ENCODE measurements around the gene TWIST2. TPM values are rescaled to one million over a fixed set of nuclear protein-coding genes. Genes with fewer than 3 reads are reported as not detected.

Gene TWIST2
- total RNA-seq, 1 experiment from 2014 or later = not detected

DNA sequence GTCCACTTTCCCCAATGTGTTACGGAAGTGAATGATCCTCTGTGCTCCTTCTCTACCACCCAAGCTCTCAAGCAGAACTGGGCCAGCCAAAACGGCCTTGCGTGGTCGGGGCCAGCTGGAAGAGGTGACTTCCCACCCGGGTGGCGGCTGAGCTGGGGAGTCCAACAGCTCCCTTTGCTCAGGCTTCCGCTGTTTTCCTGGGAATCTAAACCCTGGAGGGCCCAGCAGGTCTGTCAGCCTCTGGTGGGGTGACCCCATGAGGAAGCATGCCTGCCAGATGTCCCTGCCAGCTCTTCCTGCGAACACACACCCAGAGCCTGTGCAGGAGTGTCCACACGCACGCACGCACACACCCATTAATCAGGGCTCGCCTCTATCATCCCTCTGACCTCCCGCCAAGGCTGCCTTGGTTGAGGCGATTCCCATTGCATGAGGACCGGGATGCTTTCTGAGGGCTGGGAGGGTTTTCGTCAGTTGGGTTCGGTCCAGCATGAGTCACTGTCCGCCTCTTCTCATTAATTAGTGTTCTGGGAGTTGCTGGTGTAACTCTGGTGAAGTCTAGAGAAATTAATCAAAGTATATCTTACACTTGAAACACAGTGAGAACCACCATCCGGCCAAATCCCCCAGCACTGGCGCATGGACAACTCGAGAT, 90.6 kb downstream of the TWIST2 start:
- Histone ChIP-seq H3K27ac (ENCODE audit: low read depth, low read length, poor library complexity, severe bottlenecking) (no peak overlapping the region), H3K9me3 (ENCODE audit: low read depth, low read length, poor library complexity, severe bottlenecking) (no peaks in the 10 kb centered on the region), H3K36me3 (ENCODE audit: insufficient read depth, low read length, poor library complexity, severe bottlenecking) (no peaks in the 10 kb centered on the region), H3K4me3 (ENCODE audit: low read depth, low read length, poor library complexity, severe bottlenecking) (no peak overlapping the region), H3K4me1 (ENCODE audit: insufficient read depth, low read length, poor library complexity, severe bottlenecking) (no peaks in the 10 kb centered on the region), H3K27me3 (replicated peaks; ENCODE audit: insufficient read depth, low read depth, low read length, poor library complexity) (peaks cover 7% of the 10 kb centered on the region)
- no TSS peak for BruUV-seq (replicated peaks)
- CTCF ChIA-PET = no interaction called here
- intact Hi-C loops (cut with micrococcal nuclease; ENCODE audit: unreplicated experiment) = no loop called here
- no peak for DNase-seq (ENCODE audit: low spot score)
- POLR2A ChIA-PET (ENCODE audit: low non-redundant PET) = no interaction called here
- TF ChIP-seq EZH2 (IDR thresholded peaks at IDR 0.05; ENCODE audit: borderline replicate concordance, low read depth, low read length, poor library complexity, severe bottlenecking) = no peak
- TF ChIP-seq, protein P1, sequence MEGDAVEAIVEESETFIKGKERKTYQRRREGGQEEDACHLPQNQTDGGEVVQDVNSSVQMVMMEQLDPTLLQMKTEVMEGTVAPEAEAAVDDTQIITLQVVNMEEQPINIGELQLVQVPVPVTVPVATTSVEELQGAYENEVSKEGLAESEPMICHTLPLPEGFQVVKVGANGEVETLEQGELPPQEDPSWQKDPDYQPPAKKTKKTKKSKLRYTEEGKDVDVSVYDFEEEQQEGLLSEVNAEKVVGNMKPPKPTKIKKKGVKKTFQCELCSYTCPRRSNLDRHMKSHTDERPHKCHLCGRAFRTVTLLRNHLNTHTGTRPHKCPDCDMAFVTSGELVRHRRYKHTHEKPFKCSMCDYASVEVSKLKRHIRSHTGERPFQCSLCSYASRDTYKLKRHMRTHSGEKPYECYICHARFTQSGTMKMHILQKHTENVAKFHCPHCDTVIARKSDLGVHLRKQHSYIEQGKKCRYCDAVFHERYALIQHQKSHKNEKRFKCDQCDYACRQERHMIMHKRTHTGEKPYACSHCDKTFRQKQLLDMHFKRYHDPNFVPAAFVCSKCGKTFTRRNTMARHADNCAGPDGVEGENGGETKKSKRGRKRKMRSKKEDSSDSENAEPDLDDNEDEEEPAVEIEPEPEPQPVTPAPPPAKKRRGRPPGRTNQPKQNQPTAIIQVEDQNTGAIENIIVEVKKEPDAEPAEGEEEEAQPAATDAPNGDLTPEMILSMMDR (conservative IDR thresholded peaks at IDR 0.05; ENCODE audit: low read depth, low read length) = no peak

DNA sequence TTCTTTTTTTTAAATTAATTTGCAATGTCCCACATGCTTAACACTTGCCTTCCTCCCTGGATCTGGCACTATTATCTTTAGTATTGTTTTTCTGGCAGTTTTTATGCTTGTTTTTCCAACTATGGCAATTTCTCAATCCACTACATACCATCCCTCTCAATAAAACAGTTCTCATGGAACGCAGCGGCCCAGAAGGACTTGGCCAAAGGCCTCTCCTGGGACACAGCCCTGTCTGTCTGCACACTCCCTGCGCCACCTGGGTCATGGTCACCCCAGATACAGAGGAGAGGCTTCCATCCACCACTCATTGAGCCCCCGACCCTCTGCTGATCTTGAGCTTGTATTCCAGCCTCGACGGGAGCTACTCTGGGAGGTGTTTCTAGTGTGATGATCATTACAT, 91.2 kb downstream of the TWIST2 start:
- CTCF ChIA-PET = no interaction called here
- no peak for DNase-seq (ENCODE audit: low spot score)
- H3K9me3 ChIP-seq (ENCODE audit: low read depth, low read length, poor library complexity, severe bottlenecking) = no peaks in the 10 kb centered on the region
- POLR2A ChIA-PET (ENCODE audit: low non-redundant PET) = no interaction called here
- H3K27ac ChIP-seq (ENCODE audit: low read depth, low read length, poor library complexity, severe bottlenecking) = no peak overlapping the region
- H3K4me3 ChIP-seq (ENCODE audit: low read depth, low read length, poor library complexity, severe bottlenecking) = no peak overlapping the region
- H3K4me1 ChIP-seq (ENCODE audit: insufficient read depth, low read length, poor library complexity, severe bottlenecking) = no peaks in the 10 kb centered on the region
- no TSS peak for BruUV-seq (replicated peaks)
- TF ChIP-seq, protein P1 (conservative IDR thresholded peaks at IDR 0.05; ENCODE audit: low read depth, low read length) = no peak
- TF ChIP-seq EZH2 (IDR thresholded peaks at IDR 0.05; ENCODE audit: borderline replicate concordance, low read depth, low read length, poor library complexity, severe bottlenecking) = no peak
- intact Hi-C loops (cut with micrococcal nuclease; ENCODE audit: unreplicated experiment) = no loop called here
- no peaks in the 10 kb centered on the region for H3K36me3 ChIP-seq (ENCODE audit: insufficient read depth, low read length, poor library complexity, severe bottlenecking)
- peaks cover 5% of the 10 kb centered on the region for H3K27me3 ChIP-seq (replicated peaks; ENCODE audit: insufficient read depth, low read depth, low read length, poor library complexity)

DNA sequence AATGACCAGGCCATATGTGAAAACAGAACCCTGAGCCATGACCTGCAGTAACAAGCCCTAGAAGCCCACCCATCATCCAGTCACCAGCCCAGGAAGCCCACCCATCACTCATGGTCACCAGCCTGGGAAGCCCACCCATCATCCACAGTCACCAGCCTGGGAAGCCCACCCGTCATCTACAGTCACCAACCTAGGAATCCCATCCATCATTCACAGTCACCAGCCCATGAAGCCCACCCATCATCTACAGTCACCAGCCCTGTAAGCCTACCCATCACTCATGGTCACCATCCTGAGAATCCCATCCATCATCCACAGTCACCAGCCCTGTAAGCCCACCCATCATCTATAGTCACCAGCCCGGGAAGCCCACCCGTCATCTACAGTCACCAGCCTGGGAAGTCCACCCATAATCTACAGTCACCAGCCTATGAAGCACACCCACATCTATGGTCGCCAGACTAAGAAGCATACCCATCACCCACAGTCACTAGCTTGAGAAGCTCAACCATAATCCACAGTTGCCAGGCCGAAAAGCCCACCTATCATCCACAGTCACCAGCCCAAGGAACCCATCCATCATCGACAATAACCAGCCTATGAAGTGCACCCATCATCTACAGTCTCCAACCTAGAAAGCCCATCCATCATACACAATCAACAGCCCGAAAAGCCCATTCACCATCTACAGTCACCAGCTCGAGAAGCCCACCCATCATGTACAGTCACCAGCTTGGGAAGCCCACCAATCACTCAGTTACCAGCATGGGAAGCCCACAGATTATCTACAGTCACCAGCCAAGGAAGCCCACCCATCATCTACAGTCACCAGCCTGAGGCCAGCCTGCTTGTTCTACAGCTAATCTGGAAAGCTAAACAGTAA, 91.9 kb downstream of the TWIST2 start:
- Histone ChIP-seq H3K27me3 (replicated peaks; ENCODE audit: insufficient read depth, low read depth, low read length, poor library complexity) (peaks cover 5% of the 10 kb centered on the region), H3K4me3 (ENCODE audit: low read depth, low read length, poor library complexity, severe bottlenecking) (no peak overlapping the region), H3K27ac (ENCODE audit: low read depth, low read length, poor library complexity, severe bottlenecking) (no peak overlapping the region), H3K9me3 (ENCODE audit: low read depth, low read length, poor library complexity, severe bottlenecking) (no peaks in the 10 kb centered on the region), H3K36me3 (ENCODE audit: insufficient read depth, low read length, poor library complexity, severe bottlenecking) (no peaks in the 10 kb centered on the region), H3K4me1 (ENCODE audit: insufficient read depth, low read length, poor library complexity, severe bottlenecking) (no peaks in the 10 kb centered on the region)
- intact Hi-C loops (cut with micrococcal nuclease; ENCODE audit: unreplicated experiment) = no loop called here
- BruUV-seq (replicated peaks) = no TSS peak
- ChIA-PET CTCF (no interaction called here), POLR2A (ENCODE audit: low non-redundant PET) (no interaction called here)
- DNase-seq (ENCODE audit: low spot score) = no peak
- TF ChIP-seq, protein P1 (conservative IDR thresholded peaks at IDR 0.05; ENCODE audit: low read depth, low read length) = no peak
- no peak for TF ChIP-seq EZH2 (IDR thresholded peaks at IDR 0.05; ENCODE audit: borderline replicate concordance, low read depth, low read length, poor library complexity, severe bottlenecking)
